Prostate gland (tissue), 2 donors: ENCODE results near the gene PPP2R2D. TPM values are rescaled to one million over a fixed set of nuclear protein-coding genes. Genes with fewer than 3 reads are reported as not detected.

Source experiments
- DNase-seq: peaks from one replicate; pipeline ENCODE4 v3.0.0-alpha.2; 2019; ENCODE audit warnings: low spot score
- H3K27ac ChIP-seq, 2 donors: fragments of 200-600 bp; sonication (generic); 2 replicates each; pipeline ENCODE4 v1.5.1; 2017 to 2019
- H3K27me3 ChIP-seq: fragments of 200-600 bp; sonication (generic); replicated peaks from 2 replicates; pipeline ENCODE4 v1.5.1; 2019; ENCODE audit not compliant: insufficient read depth
- H3K36me3 ChIP-seq, 2 donors: fragments of 200-600 bp; sonication (generic); 1 replicate in 1 of 2; 2 replicates in 1 of 2; pipeline versions ENCODE4 v1.5.1 to v1.8.1; 2017 to 2019
- H3K4me1 ChIP-seq: fragments of 200-600 bp; sonication (generic); replicated peaks from 2 replicates; pipeline ENCODE4 v1.5.1; 2019
- H3K4me3 ChIP-seq, 2 donors: fragments of 200-600 bp; sonication (generic); 2 replicates each; pipeline ENCODE4 v1.5.1; 2017 to 2019
- H3K9me3 ChIP-seq: fragments of 200-600 bp; sonication (generic); 2 replicates; pipeline ENCODE4 v1.5.1; 2017
- POLR2A ChIP-seq: fragments of 450-650 bp; IDR thresholded peaks from one replicate; pipeline ENCODE4 v1.6.1; 2016; ENCODE audit warnings: antibody characterized with exemption, mild to moderate bottlenecking
- POLR2AphosphoS5 ChIP-seq: sonication (generic); formaldehyde crosslinking; IDR thresholded peaks from one replicate; pipeline ENCODE4 v1.6.1; 2017; ENCODE audit warnings: antibody characterized with exemption
- WGBS: methylation state at CpG from one replicate; pipeline ENCODE4 v1.1.5; 2018; 5-methylcytosine and 5-hydroxymethylcytosine counted together
- intact Hi-C: fragments of 100-400 bp; cut with DNase I; formaldehyde crosslinking; loops from one replicate; pipeline ENCODE4 v1.14.2; 2022
- total RNA-seq, 2 donors: library from RNA; depleted of rRNA; stranded (reverse); fragments of >200 nt; gene quantifications; one replicate each; pipeline ENCODE4 v1.1.0, GENCODE V29; 2016
- TF ChIP-seq, protein P1 (sequence below), 4 experiments: fragments of 200-600 bp in 2 of 4; fragments of 450-650 bp in 2 of 4; sonication (generic) in 2 of 4; IDR thresholded peaks; 1 replicate in 3 of 4; 2 replicates in 1 of 4; pipeline ENCODE4 v1.5.1; 2016 to 2019; ENCODE audit warnings: antibody characterized with exemption in 4 of 4, mild to moderate bottlenecking in 2 of 4, moderate library complexity in 2 of 4

PPP2R2D gene
- total RNA-seq, 2 donors from 2014 or later, result 37.0 to 55.2 TPM

DNA sequence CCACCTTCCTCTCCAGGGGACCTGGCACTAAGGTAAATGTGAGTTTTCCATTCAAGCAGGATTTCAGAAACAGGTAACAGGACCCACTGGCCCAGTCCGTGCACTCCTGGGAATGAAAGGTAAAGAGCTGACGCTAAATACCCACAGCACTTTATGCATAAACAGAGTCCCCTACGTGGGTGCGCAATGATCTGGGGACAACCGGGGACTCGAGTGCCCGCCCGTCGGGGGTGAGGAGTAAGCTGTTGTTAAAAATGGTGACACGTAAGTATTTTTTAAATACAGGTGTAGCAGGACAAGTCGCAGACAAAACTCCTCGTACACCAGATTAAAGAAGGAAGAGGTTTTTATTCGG is 47.2 kb upstream of the PPP2R2D start:
- 91% methylated on average over 13 of the region's 13 CpGs for WGBS
- H3K4me1 ChIP-seq, result no peaks in the 10 kb centered on the region
- no peak overlapping the region for H3K4me3 ChIP-seq
- no peak for TF ChIP-seq POLR2AphosphoS5
- no peak for TF ChIP-seq POLR2A
- TF ChIP-seq, protein P1, sequence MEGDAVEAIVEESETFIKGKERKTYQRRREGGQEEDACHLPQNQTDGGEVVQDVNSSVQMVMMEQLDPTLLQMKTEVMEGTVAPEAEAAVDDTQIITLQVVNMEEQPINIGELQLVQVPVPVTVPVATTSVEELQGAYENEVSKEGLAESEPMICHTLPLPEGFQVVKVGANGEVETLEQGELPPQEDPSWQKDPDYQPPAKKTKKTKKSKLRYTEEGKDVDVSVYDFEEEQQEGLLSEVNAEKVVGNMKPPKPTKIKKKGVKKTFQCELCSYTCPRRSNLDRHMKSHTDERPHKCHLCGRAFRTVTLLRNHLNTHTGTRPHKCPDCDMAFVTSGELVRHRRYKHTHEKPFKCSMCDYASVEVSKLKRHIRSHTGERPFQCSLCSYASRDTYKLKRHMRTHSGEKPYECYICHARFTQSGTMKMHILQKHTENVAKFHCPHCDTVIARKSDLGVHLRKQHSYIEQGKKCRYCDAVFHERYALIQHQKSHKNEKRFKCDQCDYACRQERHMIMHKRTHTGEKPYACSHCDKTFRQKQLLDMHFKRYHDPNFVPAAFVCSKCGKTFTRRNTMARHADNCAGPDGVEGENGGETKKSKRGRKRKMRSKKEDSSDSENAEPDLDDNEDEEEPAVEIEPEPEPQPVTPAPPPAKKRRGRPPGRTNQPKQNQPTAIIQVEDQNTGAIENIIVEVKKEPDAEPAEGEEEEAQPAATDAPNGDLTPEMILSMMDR (IDR thresholded peaks at IDR 0.05), result no peak
- DNase-seq, result no peak
- intact Hi-C loops, result no loop called here
- no peaks in the 10 kb centered on the region for H3K9me3 ChIP-seq
- H3K27ac ChIP-seq, result no peak overlapping the region
- H3K36me3 ChIP-seq, result no peaks in the 10 kb centered on the region
- H3K27me3 ChIP-seq, result no peaks in the 10 kb centered on the region

DNA sequence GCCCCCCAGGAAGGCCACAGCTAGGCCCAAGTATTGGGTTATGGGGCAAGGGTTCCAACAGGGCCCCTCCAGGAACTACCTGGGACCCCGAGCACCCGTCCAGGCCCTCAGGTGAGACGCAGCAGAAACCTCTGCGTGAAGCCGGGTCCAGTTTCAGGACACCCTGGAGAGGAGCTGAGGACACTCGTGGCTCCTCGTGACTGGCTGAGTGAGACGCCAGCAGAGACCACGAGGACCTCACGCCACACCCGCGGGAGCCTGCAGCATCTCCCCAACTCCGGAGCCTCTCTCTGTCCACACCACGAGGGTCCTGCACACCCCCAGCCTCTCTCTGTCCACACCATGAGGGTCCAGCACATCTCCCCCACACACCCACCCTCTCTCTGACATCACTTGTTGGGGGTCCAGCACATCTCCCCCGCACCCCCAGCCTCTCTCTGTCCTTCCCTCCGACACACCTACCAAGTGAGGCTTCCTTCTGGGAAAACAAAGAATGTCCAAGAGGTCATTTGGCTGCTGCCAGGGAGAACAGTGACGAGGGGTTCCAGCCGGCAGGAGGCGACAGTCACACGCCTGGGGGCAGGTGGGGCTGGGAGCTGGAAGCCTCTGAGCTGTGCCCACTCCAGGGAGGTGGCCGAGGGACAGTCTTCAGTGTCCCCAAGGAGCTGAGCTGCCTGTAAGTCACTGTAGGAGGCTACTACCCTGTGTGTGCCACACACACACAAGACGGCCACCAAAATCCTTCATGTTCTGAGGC is 46.1 kb upstream of the PPP2R2D start:
- Histone ChIP-seq H3K4me1 (no peaks in the 10 kb centered on the region), H3K4me3 (no peak overlapping the region), H3K27me3 (no peaks in the 10 kb centered on the region), H3K36me3 (no peaks in the 10 kb centered on the region), H3K27ac (no peak overlapping the region), H3K9me3 (no peaks in the 10 kb centered on the region)
- no peak for DNase-seq
- WGBS, result 81% methylated on average over 22 of the region's 22 CpGs
- intact Hi-C loops, result no loop called here
- TF ChIP-seq POLR2A, result no peak
- TF ChIP-seq, protein P1 (IDR thresholded peaks at IDR 0.05), result no peak
- TF ChIP-seq POLR2AphosphoS5, result no peak

DNA sequence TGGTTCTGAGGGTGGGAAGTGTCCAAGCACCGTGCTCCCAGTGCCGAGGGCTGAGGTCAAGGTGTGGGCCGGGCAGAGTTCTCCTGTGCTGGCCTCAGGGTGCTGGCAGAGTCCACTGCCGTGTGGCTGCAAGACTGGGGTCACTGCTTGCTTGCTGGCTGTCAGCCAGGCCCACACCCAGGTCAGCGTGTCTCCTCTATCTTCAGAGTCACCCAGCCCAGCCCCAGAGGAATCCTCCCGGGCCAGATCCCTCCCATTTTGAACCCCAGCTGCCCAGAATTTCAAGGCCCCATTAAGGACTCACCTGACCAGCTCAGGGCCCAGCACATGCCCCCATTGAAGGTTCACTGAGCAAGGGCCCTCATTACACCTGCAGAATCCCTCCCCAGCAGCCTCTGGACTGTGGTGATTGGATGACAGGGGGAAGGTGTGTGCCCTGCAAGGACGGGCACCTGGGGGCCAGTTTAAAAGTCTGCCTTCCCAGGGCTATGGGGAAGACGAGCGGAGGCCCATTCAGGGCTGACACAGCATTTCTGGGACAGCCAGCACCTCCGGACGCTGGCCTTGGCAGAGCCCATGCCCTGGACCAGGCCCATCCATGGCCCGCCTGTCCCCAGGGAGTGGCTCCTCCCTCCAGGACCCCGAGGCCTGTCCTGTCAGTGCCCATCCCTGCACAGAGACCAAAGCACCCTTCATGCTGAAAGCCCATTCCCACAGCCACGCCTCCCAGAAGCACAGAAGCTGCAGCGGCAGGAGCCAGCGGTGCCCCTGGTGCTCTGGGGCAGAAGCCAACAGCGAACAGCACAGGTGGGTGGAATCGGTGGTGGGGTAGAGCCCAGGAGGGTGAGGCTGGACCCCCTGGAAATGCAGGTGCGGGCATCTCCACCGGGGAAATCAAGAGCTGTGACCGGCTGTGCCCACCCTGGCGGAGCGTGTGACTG is 45.1 kb upstream of the PPP2R2D start:
- no peak overlapping the region for H3K4me3 ChIP-seq
- no peak overlapping the region for H3K27ac ChIP-seq
- intact Hi-C loops, result no loop called here
- H3K4me1 ChIP-seq, result no peaks in the 10 kb centered on the region
- no peaks in the 10 kb centered on the region for H3K36me3 ChIP-seq
- H3K27me3 ChIP-seq, result no peaks in the 10 kb centered on the region
- no peaks in the 10 kb centered on the region for H3K9me3 ChIP-seq
- TF ChIP-seq, protein P1 (IDR thresholded peaks at IDR 0.05), result no peak
- TF ChIP-seq POLR2A (no peak), POLR2AphosphoS5 (no peak)
- WGBS, result 81% methylated on average over 19 of the region's 23 CpGs
- DNase-seq, result no peak

DNA sequence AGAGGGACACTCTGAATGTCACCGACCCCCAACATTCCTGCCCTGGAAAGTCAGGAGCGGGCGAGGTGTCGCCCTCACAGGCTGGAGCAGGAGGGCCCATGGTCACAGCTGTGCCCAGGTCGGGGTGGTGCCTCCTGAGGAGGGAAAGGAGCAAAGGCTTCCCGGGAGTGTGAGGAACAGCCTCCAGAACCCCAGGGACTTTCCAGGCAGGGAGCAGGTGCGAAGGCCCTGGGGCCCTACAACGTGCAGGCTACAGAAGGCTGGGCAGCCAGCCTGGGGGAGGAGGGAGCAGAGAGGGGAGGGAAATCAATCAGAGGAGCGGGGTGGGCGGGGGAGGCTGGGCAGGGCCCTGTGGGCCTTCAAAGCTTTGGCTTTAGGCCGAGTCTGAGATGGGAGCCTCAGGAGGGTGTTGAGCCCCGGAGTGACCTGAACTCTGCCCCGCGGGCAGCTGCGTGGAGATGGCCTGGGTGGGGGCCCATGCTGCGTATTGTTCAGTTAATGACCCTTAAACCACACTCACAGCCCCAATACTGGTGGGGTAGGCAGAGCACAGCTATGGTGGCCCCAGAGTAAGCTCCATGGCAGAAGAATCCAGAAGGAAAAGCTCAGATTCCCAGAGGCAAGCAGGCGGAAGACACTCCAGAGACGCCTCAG is 44.2 kb upstream of the PPP2R2D start:
- intact Hi-C loops, result no loop called here
- 79% methylated on average over 18 of the region's 18 CpGs for WGBS
- no peak for DNase-seq

More for the DNA sequence above, 44.2 kb upstream of the PPP2R2D start:
- Histone ChIP-seq H3K4me3 (no peak overlapping the region), H3K36me3 (no peaks in the 10 kb centered on the region), H3K27me3 (no peaks in the 10 kb centered on the region), H3K27ac (no peak overlapping the region), H3K4me1 (no peaks in the 10 kb centered on the region), H3K9me3 (no peaks in the 10 kb centered on the region)
- TF ChIP-seq POLR2A (no peak), POLR2AphosphoS5 (no peak)
- TF ChIP-seq, protein P1 (IDR thresholded peaks at IDR 0.05), result no peak
